ENCODE measurements around the gene ZNF768. TPM values are rescaled to one million over a fixed set of nuclear protein-coding genes. Genes with fewer than 3 reads are reported as not detected.
A peak's percentile ranks its signal among the peaks of the same experiment; 100 is the strongest.

The ZNF768 gene
- total RNA-seq (ENCODE audit: unreplicated experiment): 45.6 TPM
- long read RNA-seq, partial matches to known transcripts: 0 of 1 reads
- long read RNA-seq, other reads (novel, unspliced or antisense): 1 of 1 reads

GRCh38 chr16:30526137-30526822 lies at the start of gene ZNF768:
Gene ZNF768, minus strand, starts transcription at chr16:30526566. Its CDS starts 153 bp downstream, at chr16:30526413.
- peak within 1 kb of the TSS; percentile 93 for H3K27ac Mint-ChIP-seq (ENCODE audit: unreplicated experiment)
- peak within 1 kb of the TSS; percentile 93 for H3K4me3 Mint-ChIP-seq (ENCODE audit: unreplicated experiment)
- no peaks in the 10 kb centered on the region for H3K36me3 Mint-ChIP-seq (ENCODE audit: unreplicated experiment)
- H3K9me3 Mint-ChIP-seq (ENCODE audit: unreplicated experiment): peaks cover 9% of the 10 kb centered on the region
- peak; percentile 46 for DNase-seq
- peaks cover 10% of the 10 kb centered on the region for H3K4me1 Mint-ChIP-seq (ENCODE audit: low read depth, unreplicated experiment)
- no peak for TF ChIP-seq CTCF (IDR thresholded peaks at IDR 0.05; ENCODE audit: partially characterized antibody, unreplicated experiment)
- peaks cover 5% of the 10 kb centered on the region for H3K27me3 Mint-ChIP-seq (ENCODE audit: unreplicated experiment)

GRCh38 chr16:30574678-30575077 lies 48.3 kb upstream of the ZNF768 start:
- no peaks in the 10 kb centered on the region for H3K36me3 Mint-ChIP-seq (ENCODE audit: unreplicated experiment)
- peaks cover 7% of the 10 kb centered on the region for H3K9me3 Mint-ChIP-seq (ENCODE audit: unreplicated experiment)
- H3K27ac Mint-ChIP-seq (ENCODE audit: unreplicated experiment): no peak overlapping the region
- H3K4me1 Mint-ChIP-seq (ENCODE audit: low read depth, unreplicated experiment): peaks cover 9% of the 10 kb centered on the region
- DNase-seq: no peak
- peaks cover 4% of the 10 kb centered on the region for H3K27me3 Mint-ChIP-seq (ENCODE audit: unreplicated experiment)
- peak overlapping the region; percentile 20 for H3K4me3 Mint-ChIP-seq (ENCODE audit: unreplicated experiment)
- no peak for TF ChIP-seq CTCF (IDR thresholded peaks at IDR 0.05; ENCODE audit: partially characterized antibody, unreplicated experiment)

- H3K4me1 Mint-ChIP-seq (ENCODE audit: low read depth, unreplicated experiment): peaks cover 12% of the 10 kb centered on the region
- no peaks in the 10 kb centered on the region for H3K36me3 Mint-ChIP-seq (ENCODE audit: unreplicated experiment)
- no peak for TF ChIP-seq CTCF (IDR thresholded peaks at IDR 0.05; ENCODE audit: partially characterized antibody, unreplicated experiment)
- H3K9me3 Mint-ChIP-seq (ENCODE audit: unreplicated experiment): peaks cover 10% of the 10 kb centered on the region
- H3K4me3 Mint-ChIP-seq (ENCODE audit: unreplicated experiment): peak within 1 kb of the TSS; percentile 96
- H3K27ac Mint-ChIP-seq (ENCODE audit: unreplicated experiment): peak within 1 kb of the TSS; percentile 96
- H3K27me3 Mint-ChIP-seq (ENCODE audit: unreplicated experiment): peaks cover 4% of the 10 kb centered on the region
- DNase-seq: peak; percentile 88
Measured at GRCh38 chr16:30571445-30572322, 45.3 kb upstream of the ZNF768 start, which contains the start of gene ZNF688. Gene ZNF688, minus strand, starts transcription at chr16:30571714. Its CDS starts 85 bp downstream, at chr16:30571629.

- peaks cover 21% of the 10 kb centered on the region for H3K4me1 Mint-ChIP-seq (ENCODE audit: low read depth, unreplicated experiment)
- no peak for TF ChIP-seq CTCF (IDR thresholded peaks at IDR 0.05; ENCODE audit: partially characterized antibody, unreplicated experiment)
- peak overlapping the region; percentile 96 for H3K27ac Mint-ChIP-seq (ENCODE audit: unreplicated experiment)
- peak overlapping the region; percentile 89 for H3K4me3 Mint-ChIP-seq (ENCODE audit: unreplicated experiment)
- peaks cover 15% of the 10 kb centered on the region for H3K9me3 Mint-ChIP-seq (ENCODE audit: unreplicated experiment)
- peak; percentile 44 for DNase-seq
- H3K27me3 Mint-ChIP-seq (ENCODE audit: unreplicated experiment): peaks cover 6% of the 10 kb centered on the region
- no peaks in the 10 kb centered on the region for H3K36me3 Mint-ChIP-seq (ENCODE audit: unreplicated experiment)
Measured at GRCh38 chr16:30570636-30571444, 44.5 kb upstream of the ZNF768 start.
